BLaER1 treated with 17β-estradiol and CSF1 and Interleukin-3, amounts not matched to agents 10 nM and 100 nM (cell line): ENCODE measurements around the gene ZC3H10.

Source experiments
- H3K27ac ChIP-seq, 11 experiments: shearing (Covaris generic); formaldehyde crosslinking; 2 replicates each; pipeline ENCODE4 v1.8.1; 2022
- H3K27me3 ChIP-seq, 11 experiments: shearing (Covaris generic); formaldehyde crosslinking; 2 replicates each; pipeline ENCODE4 v1.8.1; 2022
- H3K36me3 ChIP-seq, 11 experiments: shearing (Covaris generic); formaldehyde crosslinking; 2 replicates each; pipeline ENCODE4 v1.8.1; 2022
- H3K4me1 ChIP-seq, 10 experiments: shearing (Covaris generic); formaldehyde crosslinking; 2 replicates each; pipeline ENCODE4 v1.8.1; 2022
- H3K4me2 ChIP-seq, 11 experiments: shearing (Covaris generic); formaldehyde crosslinking; 2 replicates each; pipeline ENCODE4 v1.8.1; 2022
- H3K4me3 ChIP-seq, 10 experiments: shearing (Covaris generic); formaldehyde crosslinking; 2 replicates each; pipeline ENCODE4 v1.8.1; 2022
- H3K9ac ChIP-seq, 11 experiments: shearing (Covaris generic); formaldehyde crosslinking; 2 replicates each; pipeline ENCODE4 v1.8.1; 2022
- H3K9me3 ChIP-seq, 11 experiments: shearing (Covaris generic); formaldehyde crosslinking; replicated peaks in 1 of 11; 2 replicates each; pipeline ENCODE4 v1.8.1; 2022
- H4K20me1 ChIP-seq, 11 experiments: shearing (Covaris generic); formaldehyde crosslinking; 2 replicates each; pipeline ENCODE4 v1.8.1; 2022
- Cebpa-rat ChIP-seq, 11 experiments: shearing (Covaris generic); IDR thresholded peaks; 2 replicates each; pipeline ENCODE4 v1.8.1; 2022

The ZC3H10 gene

DNA sequence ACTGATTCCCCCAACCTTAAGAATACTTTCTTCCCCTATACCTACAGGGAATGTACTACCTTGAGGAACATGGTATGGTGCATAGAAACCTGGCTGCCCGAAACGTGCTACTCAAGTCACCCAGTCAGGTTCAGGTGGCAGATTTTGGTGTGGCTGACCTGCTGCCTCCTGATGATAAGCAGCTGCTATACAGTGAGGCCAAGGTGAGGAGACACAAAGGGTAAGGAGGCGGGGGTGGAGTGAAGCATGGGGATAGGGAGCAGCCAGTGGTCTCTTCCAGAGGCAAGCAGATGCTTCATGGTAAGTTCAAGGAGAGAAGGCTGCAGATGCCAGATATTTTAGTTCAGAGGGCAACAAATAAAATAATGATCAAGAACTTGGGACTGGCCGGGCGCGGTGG is 20.3 kb upstream of the ZC3H10 start:
- TF ChIP-seq Cebpa-rat (IDR thresholded peaks at IDR 0.05): no peak
- Histone ChIP-seq H3K36me3 (no peaks in the 10 kb centered on the region), H3K27ac (no peak overlapping the region), H3K4me3 (no peak overlapping the region), H4K20me1 (no peaks in the 10 kb centered on the region), H3K4me2 (no peak overlapping the region), H3K9me3 (peaks cover 0 to under 1% (median 0%) of the 10 kb centered on the region in 11 experiments; a peak in 1 of 22 replicates), H3K9ac (no peak overlapping the region), H3K4me1 (peaks cover 2 to 6% (median 3%) of the 10 kb centered on the region in 10 experiments; a peak in 18 of 20 replicates), H3K27me3 (no peaks in the 10 kb centered on the region)

DNA sequence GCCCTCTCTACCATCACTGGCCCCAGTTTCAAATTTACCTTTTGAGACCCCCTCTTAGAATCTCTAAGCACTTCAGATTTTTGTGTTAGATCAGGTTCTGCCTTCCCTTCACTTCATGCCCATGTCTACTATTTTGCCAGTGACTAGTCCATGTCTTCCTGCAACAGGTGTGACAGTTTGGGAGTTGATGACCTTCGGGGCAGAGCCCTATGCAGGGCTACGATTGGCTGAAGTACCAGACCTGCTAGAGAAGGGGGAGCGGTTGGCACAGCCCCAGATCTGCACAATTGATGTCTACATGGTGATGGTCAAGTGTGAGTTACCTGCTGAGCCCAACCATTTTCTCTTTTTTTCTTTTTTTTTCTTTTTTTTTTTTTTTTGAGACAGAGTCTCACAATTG is 19.5 kb upstream of the ZC3H10 start:
- TF ChIP-seq Cebpa-rat (IDR thresholded peaks at IDR 0.05): no peak
- Histone ChIP-seq H3K4me2 (no peak overlapping the region), H3K4me3 (no peak overlapping the region), H3K36me3 (no peaks in the 10 kb centered on the region), H3K9me3 (no peaks in the 10 kb centered on the region), H4K20me1 (no peaks in the 10 kb centered on the region), H3K9ac (no peak overlapping the region), H3K27ac (no peak overlapping the region), H3K4me1 (peaks cover 10 to 15% (median 12%) of the 10 kb centered on the region in 10 experiments), H3K27me3 (no peaks in the 10 kb centered on the region)

DNA sequence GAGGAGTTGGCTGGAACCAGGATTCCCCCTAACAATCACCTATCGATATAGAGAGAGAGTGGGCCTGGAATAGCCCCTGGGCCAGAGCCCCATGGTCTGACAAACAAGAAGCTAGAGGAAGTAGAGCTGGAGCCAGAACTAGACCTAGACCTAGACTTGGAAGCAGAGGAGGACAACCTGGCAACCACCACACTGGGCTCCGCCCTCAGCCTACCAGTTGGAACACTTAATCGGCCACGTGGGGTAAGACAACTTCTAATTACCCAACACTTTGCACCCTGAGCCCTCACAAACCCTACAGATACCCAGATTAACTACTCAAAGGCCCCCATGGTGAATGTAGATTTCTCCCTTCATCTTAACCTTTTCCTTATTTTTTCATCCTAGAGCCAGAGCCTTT is 18.3 kb upstream of the ZC3H10 start:
- Histone ChIP-seq H3K36me3 (no peaks in the 10 kb centered on the region), H3K9me3 (no peaks in the 10 kb centered on the region), H3K4me1 (peaks cover 12 to 18% (median 14%) of the 10 kb centered on the region in 10 experiments), H4K20me1 (peaks cover 0 to under 1% (median 0%) of the 10 kb centered on the region in 11 experiments; a peak in 1 of 22 replicates), H3K4me3 (no peak overlapping the region), H3K27me3 (no peaks in the 10 kb centered on the region), H3K27ac (no peak overlapping the region), H3K9ac (no peak overlapping the region), H3K4me2 (no peak overlapping the region)
- TF ChIP-seq Cebpa-rat (IDR thresholded peaks at IDR 0.05): no peak

DNA sequence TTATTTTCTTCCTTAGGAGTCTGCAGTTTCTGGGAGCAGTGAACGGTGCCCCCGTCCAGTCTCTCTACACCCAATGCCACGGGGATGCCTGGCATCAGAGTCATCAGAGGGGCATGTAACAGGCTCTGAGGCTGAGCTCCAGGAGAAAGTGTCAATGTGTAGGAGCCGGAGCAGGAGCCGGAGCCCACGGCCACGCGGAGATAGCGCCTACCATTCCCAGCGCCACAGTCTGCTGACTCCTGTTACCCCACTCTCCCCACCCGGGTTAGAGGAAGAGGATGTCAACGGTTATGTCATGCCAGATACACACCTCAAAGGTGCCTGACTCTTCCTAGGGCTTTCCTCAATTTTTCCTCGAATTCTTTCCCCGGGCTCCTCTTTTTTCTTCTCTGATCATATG is 17.0 kb upstream of the ZC3H10 start:
- Histone ChIP-seq H3K27me3 (no peaks in the 10 kb centered on the region), H3K27ac (no peak overlapping the region), H3K4me3 (no peak overlapping the region), H3K9me3 (no peaks in the 10 kb centered on the region), H3K4me2 (no peak overlapping the region), H4K20me1 (peaks cover 5 to 13% (median 9%) of the 10 kb centered on the region in 11 experiments; a peak in 20 of 22 replicates), H3K9ac (no peak overlapping the region), H3K36me3 (peaks cover 0 to 8% (median 5%) of the 10 kb centered on the region in 11 experiments; a peak in 12 of 22 replicates), H3K4me1 (peaks cover 17 to 23% (median 20%) of the 10 kb centered on the region in 10 experiments)
- no peak for TF ChIP-seq Cebpa-rat (IDR thresholded peaks at IDR 0.05)

GRCh38 chr12:56102683-56103065 is 15.4 kb upstream of the ZC3H10 start:
- H3K4me2 ChIP-seq: peak overlapping the region; percentile 74 to 91 (median 88); a peak in 21 of 22 replicates

DNA sequence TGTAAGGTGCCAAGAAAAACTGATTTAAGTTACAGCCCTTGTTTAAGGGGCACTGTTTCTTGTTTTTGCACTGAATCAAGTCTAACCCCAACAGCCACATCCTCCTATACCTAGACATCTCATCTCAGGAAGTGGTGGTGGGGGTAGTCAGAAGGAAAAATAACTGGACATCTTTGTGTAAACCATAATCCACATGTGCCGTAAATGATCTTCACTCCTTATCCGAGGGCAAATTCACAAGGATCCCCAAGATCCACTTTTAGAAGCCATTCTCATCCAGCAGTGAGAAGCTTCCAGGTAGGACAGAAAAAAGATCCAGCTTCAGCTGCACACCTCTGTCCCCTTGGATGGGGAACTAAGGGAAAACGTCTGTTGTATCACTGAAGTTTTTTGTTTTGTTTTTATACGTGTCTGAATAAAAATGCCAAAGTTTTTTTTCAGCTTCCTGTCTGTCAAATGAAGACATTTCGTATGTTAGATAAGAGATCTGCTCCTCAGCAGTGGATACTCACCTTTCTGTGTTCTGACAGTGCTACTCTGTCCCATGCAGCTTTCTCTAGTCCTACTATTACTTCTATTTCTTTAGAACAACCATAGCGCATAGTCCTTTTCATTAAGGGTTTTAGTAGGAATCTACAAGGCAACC is 14.9 kb upstream of the ZC3H10 start:
- peaks cover 29 to 38% (median 32%) of the 10 kb centered on the region in 10 experiments for H3K4me1 ChIP-seq
- H3K27ac ChIP-seq: peak overlapping the region in 10 of 11 experiments; percentile 65 to 99 (median 94); a peak in 18 of 22 replicates
- H4K20me1 ChIP-seq: peaks cover 9 to 35% (median 30%) of the 10 kb centered on the region in 11 experiments; a peak in 21 of 22 replicates
- H3K36me3 ChIP-seq: peaks cover 18 to 30% (median 27%) of the 10 kb centered on the region in 11 experiments
- no peak for TF ChIP-seq Cebpa-rat (IDR thresholded peaks at IDR 0.05)
- peak overlapping the region; percentile 68 to 98 (median 92) for H3K4me3 ChIP-seq
- H3K9ac ChIP-seq: peak overlapping the region; percentile 85 to 99 (median 97); a peak in 21 of 22 replicates
- no peaks in the 10 kb centered on the region for H3K27me3 ChIP-seq
- no peaks in the 10 kb centered on the region for H3K9me3 ChIP-seq
- H3K4me2 ChIP-seq: peak overlapping the region; percentile 74 to 91 (median 88)

More at GRCh38 chr12:56102683-56103065, 15.4 kb upstream of the ZC3H10 start:
- no peaks in the 10 kb centered on the region for H3K27me3 ChIP-seq
- H3K4me1 ChIP-seq: peaks cover 29 to 38% (median 32%) of the 10 kb centered on the region in 10 experiments
- H4K20me1 ChIP-seq: peaks cover 9 to 29% (median 25%) of the 10 kb centered on the region in 11 experiments; a peak in 21 of 22 replicates
- no peak for TF ChIP-seq Cebpa-rat (IDR thresholded peaks at IDR 0.05)
- no peak overlapping the region for H3K27ac ChIP-seq
- H3K36me3 ChIP-seq: peaks cover 13 to 24% (median 21%) of the 10 kb centered on the region in 11 experiments
- no peak overlapping the region for H3K4me3 ChIP-seq
- peak overlapping the region in 1 of 11 experiments; percentile 99; a peak in 1 of 22 replicates for H3K9ac ChIP-seq
- H3K9me3 ChIP-seq: no peaks in the 10 kb centered on the region

DNA sequence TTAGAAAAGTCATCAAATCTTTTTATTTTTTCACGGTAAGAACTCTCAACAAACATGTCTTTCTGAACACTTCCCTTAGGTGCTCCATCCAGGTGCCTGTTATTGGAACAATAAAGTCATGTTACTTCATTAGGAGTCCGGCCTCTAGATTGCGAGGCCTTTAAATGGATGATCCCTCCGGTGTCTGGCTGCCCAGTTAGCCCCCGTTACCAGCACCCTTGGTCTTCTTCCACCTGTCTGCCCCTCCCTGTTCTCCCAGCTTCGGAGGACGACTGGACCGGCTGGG is 14.3 kb upstream of the ZC3H10 start:
- H3K36me3 ChIP-seq: peaks cover 24 to 35% (median 32%) of the 10 kb centered on the region in 11 experiments
- no peak for TF ChIP-seq Cebpa-rat (IDR thresholded peaks at IDR 0.05)
- H3K27ac ChIP-seq: peak overlapping the region; percentile 65 to 99 (median 94)
- peak overlapping the region; percentile 74 to 91 (median 88) for H3K4me2 ChIP-seq
- H3K27me3 ChIP-seq: no peaks in the 10 kb centered on the region
- no peaks in the 10 kb centered on the region for H3K9me3 ChIP-seq
- peaks cover 29 to 38% (median 32%) of the 10 kb centered on the region in 10 experiments for H3K4me1 ChIP-seq
- H4K20me1 ChIP-seq: peaks cover 9 to 37% (median 32%) of the 10 kb centered on the region in 11 experiments; a peak in 21 of 22 replicates
- H3K4me3 ChIP-seq: peak overlapping the region; percentile 68 to 98 (median 92)
- H3K9ac ChIP-seq: peak overlapping the region; percentile 85 to 99 (median 97)

DNA sequence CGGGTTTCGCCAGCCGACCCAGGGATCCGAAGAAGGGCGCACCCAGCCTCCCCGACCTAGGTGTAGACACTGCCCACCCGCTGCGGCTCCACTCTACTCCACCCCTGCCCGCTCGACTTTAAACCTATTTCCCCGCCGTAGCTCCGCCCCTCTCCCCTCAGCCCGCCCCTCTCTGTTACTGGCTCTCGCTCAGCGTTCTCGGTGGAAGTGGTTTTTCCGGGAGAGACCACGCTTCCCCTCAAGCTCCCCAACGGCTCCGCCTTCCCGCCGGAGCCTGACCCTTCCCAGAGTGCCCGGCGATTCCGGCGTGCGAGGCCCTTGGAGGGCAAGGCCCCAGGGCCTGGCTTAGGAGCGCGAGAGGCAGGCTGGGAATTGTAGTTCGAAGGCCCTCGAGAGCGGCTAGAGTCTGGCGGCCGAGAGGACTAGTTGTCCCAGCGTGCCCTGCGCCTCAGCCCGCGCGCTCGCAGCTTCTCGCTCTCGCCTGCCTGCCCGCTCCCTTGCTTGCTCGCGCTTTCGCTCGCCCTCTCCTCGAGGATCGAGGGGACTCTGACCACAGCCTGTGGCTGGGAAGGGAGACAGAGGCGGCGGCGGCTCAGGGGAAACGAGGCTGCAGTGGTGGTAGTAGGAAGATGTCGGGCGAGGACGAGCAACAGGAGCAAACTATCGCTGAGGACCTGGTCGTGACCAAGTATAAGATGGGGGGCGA is 13.8 kb upstream of the ZC3H10 start, which contains the start of gene PA2G4:
PA2G4 (plus strand) TSS at position 451 of the 706 bp plus-strand sequence; CDS start at position 630, 179 bp downstream.
- H3K4me3 ChIP-seq: peak within 1 kb of the TSS; percentile 79 to 98 (median 92)
- no peak for TF ChIP-seq Cebpa-rat (IDR thresholded peaks at IDR 0.05)
- H3K36me3 ChIP-seq: peaks cover 29 to 40% (median 37%) of the 10 kb centered on the region in 11 experiments

More for the DNA sequence above, 13.8 kb upstream of the ZC3H10 start, which contains the start of gene PA2G4:
- Histone ChIP-seq H3K4me1 (peaks cover 29 to 38% (median 32%) of the 10 kb centered on the region in 10 experiments), H3K4me2 (peak within 1 kb of the TSS; percentile 90 to 99 (median 95)), H3K27ac (peak within 1 kb of the TSS; percentile 71 to 99 (median 94)), H3K9me3 (no peaks in the 10 kb centered on the region), H4K20me1 (peaks cover 9 to 42% (median 33%) of the 10 kb centered on the region in 11 experiments; a peak in 21 of 22 replicates), H3K27me3 (no peaks in the 10 kb centered on the region), H3K9ac (peak within 1 kb of the TSS; percentile 90 to 99 (median 97))
